Measurements from ENCODE around the gene KRTAP12-3. TPM values are rescaled to one million over a fixed set of nuclear protein-coding genes. Genes with fewer than 3 reads are reported as not detected.

KRTAP12-3 gene
- total RNA-seq, 1 experiment from 2014 or later, result not detected

DNA sequence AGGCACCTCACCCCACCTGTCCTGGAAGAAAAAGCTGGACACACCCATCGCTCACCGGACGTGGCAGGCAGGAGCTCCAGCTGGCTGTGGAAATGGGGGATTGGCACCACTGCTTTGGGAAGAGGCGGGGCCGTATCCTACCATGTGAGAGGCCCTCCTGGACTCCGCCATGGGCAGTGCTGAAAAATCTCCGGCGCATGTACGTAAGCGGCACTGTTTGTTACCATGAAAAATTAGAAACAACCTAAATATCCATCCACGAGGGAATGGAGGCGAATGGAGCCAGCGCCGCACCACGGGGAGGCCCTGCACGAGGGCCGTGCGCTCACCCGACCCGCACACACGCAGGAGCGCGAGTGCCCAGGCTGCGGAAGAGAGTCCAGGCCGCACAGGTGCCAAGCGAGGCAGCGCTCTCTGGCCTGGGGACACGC is 42.8 kb upstream of the KRTAP12-3 start:
- TF ChIP-seq, protein P1, sequence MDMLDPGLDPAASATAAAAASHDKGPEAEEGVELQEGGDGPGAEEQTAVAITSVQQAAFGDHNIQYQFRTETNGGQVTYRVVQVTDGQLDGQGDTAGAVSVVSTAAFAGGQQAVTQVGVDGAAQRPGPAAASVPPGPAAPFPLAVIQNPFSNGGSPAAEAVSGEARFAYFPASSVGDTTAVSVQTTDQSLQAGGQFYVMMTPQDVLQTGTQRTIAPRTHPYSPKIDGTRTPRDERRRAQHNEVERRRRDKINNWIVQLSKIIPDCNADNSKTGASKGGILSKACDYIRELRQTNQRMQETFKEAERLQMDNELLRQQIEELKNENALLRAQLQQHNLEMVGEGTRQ (CRISPR knock-in tag; IDR thresholded peaks at IDR 0.05), result no peak
- no peak for TF ChIP-seq NR3C1 (CRISPR knock-in tag; conservative IDR thresholded peaks at IDR 0.05; ENCODE audit: low read depth)
- no peak for TF ChIP-seq PRRX2 (CRISPR knock-in tag; IDR thresholded peaks at IDR 0.05)
- TF ChIP-seq CREB1 (CRISPR knock-in tag; IDR thresholded peaks at IDR 0.05), result no peak
- no peak for TF ChIP-seq TP53 (CRISPR knock-in tag; IDR thresholded peaks at IDR 0.05)
- no peak for TF ChIP-seq SMAD4 (CRISPR knock-in tag; IDR thresholded peaks at IDR 0.05)
- TF ChIP-seq IRF2 (CRISPR knock-in tag; IDR thresholded peaks at IDR 0.05; ENCODE audit: borderline replicate concordance, low read depth), result no peak
- TF ChIP-seq, protein P2, sequence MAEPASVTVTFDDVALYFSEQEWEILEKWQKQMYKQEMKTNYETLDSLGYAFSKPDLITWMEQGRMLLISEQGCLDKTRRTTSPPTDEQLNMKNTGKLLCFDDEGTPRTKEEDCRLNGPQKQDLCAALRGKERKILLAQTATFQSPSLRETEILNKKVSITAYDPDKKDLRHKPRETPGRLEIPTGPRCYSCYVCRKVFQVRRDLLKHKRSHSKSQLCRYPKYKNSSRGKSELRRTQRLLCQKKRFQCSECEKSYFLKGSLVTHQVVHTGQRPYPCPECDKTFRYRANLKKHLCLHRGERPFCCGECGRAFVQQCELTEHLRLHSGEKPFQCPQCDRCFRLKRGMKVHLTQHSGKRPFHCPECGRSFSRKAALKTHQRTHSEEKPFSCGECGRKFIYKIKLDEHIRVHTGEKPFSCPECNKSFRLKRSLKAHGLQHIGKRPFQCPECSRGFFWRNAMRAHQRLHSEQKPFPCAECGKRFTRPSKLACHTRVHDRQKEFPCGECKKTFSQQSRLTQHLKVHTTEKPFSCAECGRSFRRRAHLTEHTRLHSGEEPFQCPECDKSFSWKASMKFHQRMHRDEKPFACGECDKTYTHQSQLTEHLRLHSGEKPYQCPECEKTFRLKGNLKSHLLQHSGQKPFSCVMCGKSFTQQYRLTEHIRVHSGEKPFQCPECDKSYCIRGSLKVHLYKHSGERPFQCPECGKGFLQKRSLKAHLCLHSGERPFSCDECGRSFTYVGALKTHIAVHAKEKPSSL (CRISPR knock-in tag; conservative IDR thresholded peaks at IDR 0.05), result no peak
- no peak for TF ChIP-seq KAT7 (CRISPR knock-in tag; IDR thresholded peaks at IDR 0.05; ENCODE audit: borderline replicate concordance)
- TF ChIP-seq SP1 (CRISPR knock-in tag; conservative IDR thresholded peaks at IDR 0.05), result no peak
- no peak for TF ChIP-seq JAZF1 (CRISPR knock-in tag; IDR thresholded peaks at IDR 0.05)
- TF ChIP-seq JUN (CRISPR knock-in tag; IDR thresholded peaks at IDR 0.05), result no peak
- TF ChIP-seq, protein P3, sequence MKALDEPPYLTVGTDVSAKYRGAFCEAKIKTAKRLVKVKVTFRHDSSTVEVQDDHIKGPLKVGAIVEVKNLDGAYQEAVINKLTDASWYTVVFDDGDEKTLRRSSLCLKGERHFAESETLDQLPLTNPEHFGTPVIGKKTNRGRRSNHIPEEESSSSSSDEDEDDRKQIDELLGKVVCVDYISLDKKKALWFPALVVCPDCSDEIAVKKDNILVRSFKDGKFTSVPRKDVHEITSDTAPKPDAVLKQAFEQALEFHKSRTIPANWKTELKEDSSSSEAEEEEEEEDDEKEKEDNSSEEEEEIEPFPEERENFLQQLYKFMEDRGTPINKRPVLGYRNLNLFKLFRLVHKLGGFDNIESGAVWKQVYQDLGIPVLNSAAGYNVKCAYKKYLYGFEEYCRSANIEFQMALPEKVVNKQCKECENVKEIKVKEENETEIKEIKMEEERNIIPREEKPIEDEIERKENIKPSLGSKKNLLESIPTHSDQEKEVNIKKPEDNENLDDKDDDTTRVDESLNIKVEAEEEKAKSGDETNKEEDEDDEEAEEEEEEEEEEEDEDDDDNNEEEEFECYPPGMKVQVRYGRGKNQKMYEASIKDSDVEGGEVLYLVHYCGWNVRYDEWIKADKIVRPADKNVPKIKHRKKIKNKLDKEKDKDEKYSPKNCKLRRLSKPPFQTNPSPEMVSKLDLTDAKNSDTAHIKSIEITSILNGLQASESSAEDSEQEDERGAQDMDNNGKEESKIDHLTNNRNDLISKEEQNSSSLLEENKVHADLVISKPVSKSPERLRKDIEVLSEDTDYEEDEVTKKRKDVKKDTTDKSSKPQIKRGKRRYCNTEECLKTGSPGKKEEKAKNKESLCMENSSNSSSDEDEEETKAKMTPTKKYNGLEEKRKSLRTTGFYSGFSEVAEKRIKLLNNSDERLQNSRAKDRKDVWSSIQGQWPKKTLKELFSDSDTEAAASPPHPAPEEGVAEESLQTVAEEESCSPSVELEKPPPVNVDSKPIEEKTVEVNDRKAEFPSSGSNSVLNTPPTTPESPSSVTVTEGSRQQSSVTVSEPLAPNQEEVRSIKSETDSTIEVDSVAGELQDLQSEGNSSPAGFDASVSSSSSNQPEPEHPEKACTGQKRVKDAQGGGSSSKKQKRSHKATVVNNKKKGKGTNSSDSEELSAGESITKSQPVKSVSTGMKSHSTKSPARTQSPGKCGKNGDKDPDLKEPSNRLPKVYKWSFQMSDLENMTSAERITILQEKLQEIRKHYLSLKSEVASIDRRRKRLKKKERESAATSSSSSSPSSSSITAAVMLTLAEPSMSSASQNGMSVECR (CRISPR knock-in tag; IDR thresholded peaks at IDR 0.05; ENCODE audit: borderline replicate concordance), result no peak
- POLR2A ChIA-PET, result no interaction called here
- no peak for ATAC-seq
- Mint-ChIP-seq H3K9me3 (peaks cover 33% of the 10 kb centered on the region), H3K4me1 (peaks cover 31% of the 10 kb centered on the region), H3K27ac (no peak overlapping the region), H3K27me3 (ENCODE audit: low read depth) (peaks cover 4% of the 10 kb centered on the region), H3K4me3 (no peak overlapping the region), H3K36me3 (peaks cover 36% of the 10 kb centered on the region)
- CTCF ChIA-PET, result no interaction called here
- DNase-seq (ENCODE audit: low spot score), result no peak

DNA sequence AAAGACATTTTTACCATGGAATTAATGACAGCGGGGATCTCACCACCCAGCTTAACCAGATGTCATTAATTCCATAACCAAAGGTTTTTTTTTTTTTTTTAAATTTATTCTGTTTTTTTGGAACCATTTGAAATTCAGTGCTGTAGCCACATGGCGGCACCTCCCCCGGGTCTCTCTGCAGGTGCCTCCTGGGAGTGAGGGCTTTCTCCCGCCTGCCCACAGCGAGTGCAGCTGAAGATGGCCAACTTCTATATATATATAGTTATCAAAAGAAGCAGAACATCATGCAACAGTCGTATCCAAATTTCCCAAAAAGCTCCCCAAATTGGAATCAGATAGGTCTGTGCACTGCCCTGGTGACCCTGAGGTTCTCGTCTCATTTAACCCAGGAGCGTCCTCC is 42.3 kb upstream of the KRTAP12-3 start:
- ATAC-seq (no peak), DNase-seq (ENCODE audit: low spot score) (no peak)
- H3K9me3 Mint-ChIP-seq, result peaks cover 32% of the 10 kb centered on the region
- H3K4me1 Mint-ChIP-seq, result peaks cover 31% of the 10 kb centered on the region
- H3K4me3 Mint-ChIP-seq, result no peak overlapping the region
- H3K27ac Mint-ChIP-seq, result no peak overlapping the region
- TF ChIP-seq, protein P4, sequence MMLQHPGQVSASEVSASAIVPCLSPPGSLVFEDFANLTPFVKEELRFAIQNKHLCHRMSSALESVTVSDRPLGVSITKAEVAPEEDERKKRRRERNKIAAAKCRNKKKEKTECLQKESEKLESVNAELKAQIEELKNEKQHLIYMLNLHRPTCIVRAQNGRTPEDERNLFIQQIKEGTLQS (CRISPR knock-in tag; conservative IDR thresholded peaks at IDR 0.05), result no peak
- POLR2A ChIA-PET, result no interaction called here
- peaks cover 4% of the 10 kb centered on the region for H3K27me3 Mint-ChIP-seq (ENCODE audit: low read depth)
- peaks cover 34% of the 10 kb centered on the region for H3K36me3 Mint-ChIP-seq
- CTCF ChIA-PET, result no interaction called here

DNA sequence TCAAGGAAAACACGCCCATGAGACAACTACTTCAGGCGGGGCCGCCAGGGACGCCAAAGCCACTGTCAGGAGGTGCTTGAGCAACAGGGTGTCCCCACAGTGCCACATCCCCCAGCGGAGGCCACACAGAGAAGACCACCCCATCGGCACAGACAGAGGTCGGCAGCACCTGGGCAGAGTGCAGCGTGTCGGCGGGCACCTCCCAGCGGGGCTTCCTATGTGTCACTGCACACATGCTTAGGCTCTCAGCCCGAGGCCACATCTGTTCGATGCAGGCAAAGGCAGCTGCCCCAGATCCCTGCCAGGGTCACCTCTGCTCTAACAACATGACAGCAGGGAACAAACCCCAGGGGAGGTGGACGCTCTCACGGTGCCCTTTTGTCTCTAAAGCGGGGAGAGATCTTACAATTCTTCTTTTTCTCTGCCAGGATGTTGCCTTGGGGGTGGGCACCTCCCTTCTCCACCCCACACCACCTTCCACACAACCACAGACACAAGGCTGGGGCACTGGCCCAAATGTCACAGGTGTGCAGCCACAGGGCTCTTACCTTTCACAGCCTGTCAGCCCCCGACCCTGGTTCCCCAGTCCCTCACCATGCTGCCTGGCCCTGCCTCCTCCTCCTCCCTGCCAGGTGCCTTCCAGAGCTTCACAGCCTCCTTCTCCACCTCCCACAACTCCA is 41.7 kb upstream of the KRTAP12-3 start:
- H3K4me1 Mint-ChIP-seq, result peaks cover 31% of the 10 kb centered on the region
- ATAC-seq (no peak), DNase-seq (ENCODE audit: low spot score) (no peak)
- TF ChIP-seq, protein P5, sequence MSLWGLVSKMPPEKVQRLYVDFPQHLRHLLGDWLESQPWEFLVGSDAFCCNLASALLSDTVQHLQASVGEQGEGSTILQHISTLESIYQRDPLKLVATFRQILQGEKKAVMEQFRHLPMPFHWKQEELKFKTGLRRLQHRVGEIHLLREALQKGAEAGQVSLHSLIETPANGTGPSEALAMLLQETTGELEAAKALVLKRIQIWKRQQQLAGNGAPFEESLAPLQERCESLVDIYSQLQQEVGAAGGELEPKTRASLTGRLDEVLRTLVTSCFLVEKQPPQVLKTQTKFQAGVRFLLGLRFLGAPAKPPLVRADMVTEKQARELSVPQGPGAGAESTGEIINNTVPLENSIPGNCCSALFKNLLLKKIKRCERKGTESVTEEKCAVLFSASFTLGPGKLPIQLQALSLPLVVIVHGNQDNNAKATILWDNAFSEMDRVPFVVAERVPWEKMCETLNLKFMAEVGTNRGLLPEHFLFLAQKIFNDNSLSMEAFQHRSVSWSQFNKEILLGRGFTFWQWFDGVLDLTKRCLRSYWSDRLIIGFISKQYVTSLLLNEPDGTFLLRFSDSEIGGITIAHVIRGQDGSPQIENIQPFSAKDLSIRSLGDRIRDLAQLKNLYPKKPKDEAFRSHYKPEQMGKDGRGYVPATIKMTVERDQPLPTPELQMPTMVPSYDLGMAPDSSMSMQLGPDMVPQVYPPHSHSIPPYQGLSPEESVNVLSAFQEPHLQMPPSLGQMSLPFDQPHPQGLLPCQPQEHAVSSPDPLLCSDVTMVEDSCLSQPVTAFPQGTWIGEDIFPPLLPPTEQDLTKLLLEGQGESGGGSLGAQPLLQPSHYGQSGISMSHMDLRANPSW (CRISPR knock-in tag; conservative IDR thresholded peaks at IDR 0.05; ENCODE audit: low read depth), result no peak
- TF ChIP-seq ZNF423 (CRISPR knock-in tag; IDR thresholded peaks at IDR 0.05), result 0 out of 2 replicates have a peak, but pooled peaks have one; percentile 15
- H3K27me3 Mint-ChIP-seq (ENCODE audit: low read depth), result peaks cover 4% of the 10 kb centered on the region
- CTCF ChIA-PET, result interaction anchor here (3.6 kb wide), 1 partner anchor 177 kb away, joined by 16 read pairs; no protein-coding TSS in a partner anchor
- H3K9me3 Mint-ChIP-seq, result peaks cover 32% of the 10 kb centered on the region
- POLR2A ChIA-PET, result no interaction called here
- no peak overlapping the region for H3K4me3 Mint-ChIP-seq
- peaks cover 34% of the 10 kb centered on the region for H3K36me3 Mint-ChIP-seq
- H3K27ac Mint-ChIP-seq, result no peak overlapping the region

All from WTC11 (cell line).